Measurements from ENCODE around the gene STON1. TPM values are rescaled to one million over a fixed set of nuclear protein-coding genes. Genes with fewer than 3 reads are reported as not detected.

Gene STON1
- total and polyA plus RNA-seq, 8 donors: 5.5 to 116 (median 23.5) TPM

DNA sequence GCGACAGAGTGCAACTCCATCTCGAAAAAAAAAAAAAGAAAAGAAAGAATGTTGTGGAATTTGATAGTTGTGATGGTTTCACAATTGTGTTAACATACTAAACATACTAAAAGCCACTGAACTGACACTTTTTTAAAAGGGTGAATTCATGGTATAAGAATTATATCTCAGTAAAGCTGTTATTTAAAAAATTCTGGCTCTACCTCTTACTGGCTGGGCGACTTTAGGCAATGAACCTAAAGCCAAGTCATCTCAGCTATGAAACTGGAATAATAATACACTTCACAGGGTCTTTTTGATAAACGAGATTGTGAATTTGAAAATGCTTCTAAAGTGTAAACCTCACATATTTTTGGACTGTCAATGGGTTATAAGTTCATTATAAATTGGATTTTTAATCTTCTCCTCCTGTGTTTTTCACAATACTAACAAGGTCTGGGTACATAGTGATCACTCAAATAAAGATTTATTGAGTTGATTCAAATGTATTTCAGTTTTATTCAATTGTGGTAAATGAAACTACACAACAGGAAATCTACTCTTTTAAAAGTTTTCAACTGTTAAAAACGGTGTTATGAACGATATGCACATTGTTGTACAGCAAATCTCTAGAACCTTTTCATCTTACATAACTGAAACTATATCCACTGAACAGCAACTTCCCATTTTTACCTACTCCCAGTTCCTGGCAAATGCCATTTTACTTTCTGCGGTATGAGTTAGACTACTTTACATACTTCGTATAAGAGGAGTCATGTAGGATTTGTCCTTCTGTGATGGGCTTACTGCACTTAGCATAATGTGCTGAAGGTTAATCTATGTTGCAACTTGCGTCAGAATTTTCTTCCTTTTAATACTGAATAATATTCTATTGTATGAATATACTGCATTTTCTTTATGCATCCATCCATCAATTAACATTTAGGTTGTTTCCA lies 44.7 kb downstream of the STON1 start:
- 76 to 81% (median 79%) methylated on average over 9 of the region's 9 CpGs for WGBS, 5 donors

DNA sequence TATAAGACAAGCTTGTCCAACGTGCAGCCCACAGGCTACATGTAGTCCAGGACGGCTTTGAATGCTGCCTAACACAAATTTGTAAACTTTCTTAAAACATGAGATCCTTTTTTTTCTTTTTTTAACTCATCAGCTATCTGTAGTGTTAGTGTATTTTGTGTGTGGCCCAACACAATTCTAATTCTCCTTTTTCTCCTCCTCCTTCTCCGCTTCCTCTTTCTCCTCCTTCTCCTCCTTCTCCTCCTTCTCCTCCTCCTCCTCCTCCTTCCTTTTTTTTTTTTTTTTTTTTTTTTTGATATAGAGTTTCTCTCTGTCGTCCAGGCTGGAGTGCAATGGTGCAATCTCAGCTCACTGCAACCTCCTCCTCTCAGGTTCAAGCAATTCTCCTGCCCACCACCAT lies 48.4 kb downstream of the STON1 start:
- TF ChIP-seq POLR2A (IDR thresholded peaks at IDR 0.05) (no peak), EP300 (IDR thresholded peaks at IDR 0.05) (no peak), POLR2AphosphoS5 (IDR thresholded peaks at IDR 0.05) (no peak)
- TF ChIP-seq, protein P1, sequence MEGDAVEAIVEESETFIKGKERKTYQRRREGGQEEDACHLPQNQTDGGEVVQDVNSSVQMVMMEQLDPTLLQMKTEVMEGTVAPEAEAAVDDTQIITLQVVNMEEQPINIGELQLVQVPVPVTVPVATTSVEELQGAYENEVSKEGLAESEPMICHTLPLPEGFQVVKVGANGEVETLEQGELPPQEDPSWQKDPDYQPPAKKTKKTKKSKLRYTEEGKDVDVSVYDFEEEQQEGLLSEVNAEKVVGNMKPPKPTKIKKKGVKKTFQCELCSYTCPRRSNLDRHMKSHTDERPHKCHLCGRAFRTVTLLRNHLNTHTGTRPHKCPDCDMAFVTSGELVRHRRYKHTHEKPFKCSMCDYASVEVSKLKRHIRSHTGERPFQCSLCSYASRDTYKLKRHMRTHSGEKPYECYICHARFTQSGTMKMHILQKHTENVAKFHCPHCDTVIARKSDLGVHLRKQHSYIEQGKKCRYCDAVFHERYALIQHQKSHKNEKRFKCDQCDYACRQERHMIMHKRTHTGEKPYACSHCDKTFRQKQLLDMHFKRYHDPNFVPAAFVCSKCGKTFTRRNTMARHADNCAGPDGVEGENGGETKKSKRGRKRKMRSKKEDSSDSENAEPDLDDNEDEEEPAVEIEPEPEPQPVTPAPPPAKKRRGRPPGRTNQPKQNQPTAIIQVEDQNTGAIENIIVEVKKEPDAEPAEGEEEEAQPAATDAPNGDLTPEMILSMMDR (IDR thresholded peaks at IDR 0.05): no peak
- no peak overlapping the region for H3K27ac ChIP-seq
- intact Hi-C loops (cut with DNase I; ENCODE audit: low total_unique reads): no loop called here
- H3K4me3 ChIP-seq: no peak overlapping the region
- WGBS, 5 donors: 78 to 84% (median 80%) methylated on average over 3 to 4 of the region's 4 CpGs
- DNase-seq: no peak
- no peaks in the 10 kb centered on the region for H3K9me3 ChIP-seq
- H3K27me3 ChIP-seq: no peaks in the 10 kb centered on the region
- peaks cover 0 to 16% (median 0%) of the 10 kb centered on the region in 4 donors for H3K36me3 ChIP-seq
- peaks cover 0 to 10% (median 0%) of the 10 kb centered on the region in 4 donors for H3K4me1 ChIP-seq

More for the DNA sequence above, 44.7 kb downstream of the STON1 start:
- intact Hi-C loops (cut with DNase I; ENCODE audit: low total_unique reads): no loop called here
- H3K4me3 ChIP-seq: no peak overlapping the region
- DNase-seq: no peak
- H3K27me3 ChIP-seq: no peaks in the 10 kb centered on the region
- TF ChIP-seq EP300 (IDR thresholded peaks at IDR 0.05) (no peak), POLR2AphosphoS5 (IDR thresholded peaks at IDR 0.05) (no peak), POLR2A (IDR thresholded peaks at IDR 0.05) (no peak)
- TF ChIP-seq, protein P1 (IDR thresholded peaks at IDR 0.05): no peak
- H3K36me3 ChIP-seq: no peaks in the 10 kb centered on the region
- no peaks in the 10 kb centered on the region for H3K9me3 ChIP-seq
- no peak overlapping the region for H3K27ac ChIP-seq
- peaks cover 0 to 22% (median 3%) of the 10 kb centered on the region in 4 donors for H3K4me1 ChIP-seq

DNA sequence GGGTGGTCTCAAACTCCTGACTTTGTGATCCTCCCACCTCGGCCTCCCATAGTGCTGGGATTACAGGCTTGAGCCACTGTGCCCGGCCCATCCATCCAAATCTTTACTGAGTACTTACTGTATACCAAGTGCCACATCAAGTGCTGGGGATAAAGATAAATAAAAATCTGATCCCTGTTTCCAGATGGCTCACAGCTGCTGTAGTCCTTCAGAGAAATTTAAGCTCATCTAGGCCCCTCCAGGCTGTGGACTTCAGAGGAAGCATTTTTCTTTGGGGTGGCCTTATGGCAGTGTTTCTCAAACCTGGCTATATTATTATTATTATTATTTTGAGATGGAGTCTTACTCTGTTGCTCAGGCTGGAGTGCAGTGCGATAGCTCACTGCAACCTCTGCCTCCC lies 54.0 kb downstream of the STON1 start:
- H3K4me1 ChIP-seq: peaks cover 0 to 17% (median 3%) of the 10 kb centered on the region in 4 donors
- H3K27ac ChIP-seq: no peak overlapping the region
- H3K4me3 ChIP-seq: no peak overlapping the region
- no peak for TF ChIP-seq POLR2AphosphoS5 (IDR thresholded peaks at IDR 0.05)
- no peak for TF ChIP-seq POLR2A (IDR thresholded peaks at IDR 0.05)
- TF ChIP-seq, protein P1 (IDR thresholded peaks at IDR 0.05): no peak
- no peak for TF ChIP-seq EP300 (IDR thresholded peaks at IDR 0.05)
- DNase-seq: no peak
- no peaks in the 10 kb centered on the region for H3K9me3 ChIP-seq
- 87 to 98% (median 94%) methylated on average over 3 of the region's 3 CpGs for WGBS, 5 donors
- intact Hi-C loops (cut with DNase I; ENCODE audit: low total_unique reads): no loop called here
- H3K27me3 ChIP-seq: no peaks in the 10 kb centered on the region
- H3K36me3 ChIP-seq: peaks cover 0 to 16% (median 2%) of the 10 kb centered on the region in 4 donors

DNA sequence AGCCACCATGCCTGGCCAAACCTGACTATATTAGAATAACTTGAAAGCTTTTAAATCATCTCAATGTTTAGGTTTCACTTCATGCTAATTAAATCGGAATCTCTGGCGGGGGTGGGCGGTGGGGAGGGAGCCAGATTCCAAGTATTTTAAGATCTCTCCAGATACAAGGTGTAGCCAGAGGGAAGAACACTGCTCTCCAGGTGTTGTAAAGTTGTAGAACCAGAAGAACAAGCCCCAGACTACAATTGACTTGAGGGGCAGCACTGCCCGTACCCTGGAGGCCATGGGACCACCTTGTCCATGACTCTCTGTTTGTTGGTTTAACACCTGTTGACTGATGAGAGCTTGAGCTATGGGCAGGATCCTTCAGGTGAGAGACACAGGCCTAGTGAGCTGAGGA lies 54.6 kb downstream of the STON1 start:
- TF ChIP-seq, protein P1 (IDR thresholded peaks at IDR 0.05): no peak
- TF ChIP-seq POLR2AphosphoS5 (IDR thresholded peaks at IDR 0.05) (no peak), POLR2A (IDR thresholded peaks at IDR 0.05) (no peak), EP300 (IDR thresholded peaks at IDR 0.05) (no peak)
- Histone ChIP-seq H3K4me3 (no peak overlapping the region), H3K27ac (no peak overlapping the region), H3K9me3 (no peaks in the 10 kb centered on the region), H3K4me1 (peaks cover 0 to 17% (median 5%) of the 10 kb centered on the region in 4 donors), H3K36me3 (peaks cover 0 to 16% (median 2%) of the 10 kb centered on the region in 4 donors), H3K27me3 (no peaks in the 10 kb centered on the region)
- intact Hi-C loops (cut with DNase I; ENCODE audit: low total_unique reads): no loop called here
- WGBS, 5 donors: 85 to 96% (median 93%) methylated on average over 4 of the region's 4 CpGs
- DNase-seq: no peak
